Astrocyte of the cerebellum (primary cell): ENCODE data around the gene VGLL4.
"Not testable (repeated sequence)": the region's sequence is repeated elsewhere in the genome, so short reads cannot be mapped to it uniquely, and the experiment has no call there.

Experiments used
- DNase-seq: peaks from one replicate; pipeline ENCODE4 v3.0.0-alpha.2; 2011; ENCODE audit warnings: low read depth
- H3K4me3 ChIP-seq: 2 replicates; pipeline ENCODE4 v1.5.1; 2011; ENCODE audit warnings: mild to moderate bottlenecking, low read depth, low read length, moderate library complexity
- in situ Hi-C: cut with HindIII; loops from 2 replicates; pipeline ENCODE4 v1.10.0; 2017; ENCODE audit warnings: low sequenced_read_pairs
- TF ChIP-seq, protein P1 (sequence below): IDR thresholded peaks from 2 replicates; pipeline ENCODE4 v1.5.1; 2012; ENCODE audit warnings: low read length, low read depth, moderate library complexity, mild to moderate bottlenecking; ENCODE audit errors: missing control alignments

VGLL4 gene

DNA sequence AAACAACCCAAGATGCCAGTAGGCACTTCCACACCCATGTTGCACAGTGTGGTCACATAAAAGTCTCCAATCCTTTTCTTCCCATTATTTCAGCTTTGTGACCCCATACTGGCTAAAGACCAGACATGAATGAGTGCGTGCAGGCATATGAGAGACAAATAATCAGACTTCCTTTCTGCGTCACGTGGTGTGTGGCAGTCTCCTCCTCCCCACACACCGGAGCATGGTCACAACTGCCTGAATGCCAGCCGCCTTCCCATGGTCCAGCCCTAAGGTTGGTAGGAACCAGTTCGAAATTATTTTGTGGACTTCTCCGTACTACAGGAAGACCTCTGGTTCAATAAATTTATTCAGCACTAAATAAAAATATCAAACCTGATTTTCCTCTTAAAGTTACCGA is 65.5 kb downstream of the VGLL4 start:
- in situ Hi-C loops = no loop called here
- no peak for DNase-seq
- no peak overlapping the region for H3K4me3 ChIP-seq
- TF ChIP-seq, protein P1, sequence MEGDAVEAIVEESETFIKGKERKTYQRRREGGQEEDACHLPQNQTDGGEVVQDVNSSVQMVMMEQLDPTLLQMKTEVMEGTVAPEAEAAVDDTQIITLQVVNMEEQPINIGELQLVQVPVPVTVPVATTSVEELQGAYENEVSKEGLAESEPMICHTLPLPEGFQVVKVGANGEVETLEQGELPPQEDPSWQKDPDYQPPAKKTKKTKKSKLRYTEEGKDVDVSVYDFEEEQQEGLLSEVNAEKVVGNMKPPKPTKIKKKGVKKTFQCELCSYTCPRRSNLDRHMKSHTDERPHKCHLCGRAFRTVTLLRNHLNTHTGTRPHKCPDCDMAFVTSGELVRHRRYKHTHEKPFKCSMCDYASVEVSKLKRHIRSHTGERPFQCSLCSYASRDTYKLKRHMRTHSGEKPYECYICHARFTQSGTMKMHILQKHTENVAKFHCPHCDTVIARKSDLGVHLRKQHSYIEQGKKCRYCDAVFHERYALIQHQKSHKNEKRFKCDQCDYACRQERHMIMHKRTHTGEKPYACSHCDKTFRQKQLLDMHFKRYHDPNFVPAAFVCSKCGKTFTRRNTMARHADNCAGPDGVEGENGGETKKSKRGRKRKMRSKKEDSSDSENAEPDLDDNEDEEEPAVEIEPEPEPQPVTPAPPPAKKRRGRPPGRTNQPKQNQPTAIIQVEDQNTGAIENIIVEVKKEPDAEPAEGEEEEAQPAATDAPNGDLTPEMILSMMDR = no peak

DNA sequence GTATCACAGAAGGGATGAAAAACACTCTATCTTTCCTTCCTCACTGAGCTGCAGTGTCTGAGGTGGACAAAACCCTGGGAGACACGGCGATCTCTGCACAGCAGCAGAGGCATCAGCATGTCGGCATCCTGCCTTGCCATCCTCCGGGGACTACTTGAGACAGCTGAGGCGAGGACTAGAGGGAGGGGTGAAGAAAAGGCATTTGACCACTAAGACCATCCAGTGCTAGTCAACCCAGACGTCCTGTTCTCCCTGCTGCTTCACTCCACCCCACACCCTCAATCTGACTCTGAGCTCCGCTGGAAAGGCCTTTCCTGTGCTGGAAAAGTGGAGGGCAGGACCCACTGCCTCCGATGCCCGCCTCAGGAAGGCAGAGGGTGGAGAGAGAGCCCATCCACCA is 67.3 kb downstream of the VGLL4 start:
- in situ Hi-C loops = no loop called here
- TF ChIP-seq, protein P1 = no peak
- no peak for DNase-seq
- H3K4me3 ChIP-seq = no peak overlapping the region

DNA sequence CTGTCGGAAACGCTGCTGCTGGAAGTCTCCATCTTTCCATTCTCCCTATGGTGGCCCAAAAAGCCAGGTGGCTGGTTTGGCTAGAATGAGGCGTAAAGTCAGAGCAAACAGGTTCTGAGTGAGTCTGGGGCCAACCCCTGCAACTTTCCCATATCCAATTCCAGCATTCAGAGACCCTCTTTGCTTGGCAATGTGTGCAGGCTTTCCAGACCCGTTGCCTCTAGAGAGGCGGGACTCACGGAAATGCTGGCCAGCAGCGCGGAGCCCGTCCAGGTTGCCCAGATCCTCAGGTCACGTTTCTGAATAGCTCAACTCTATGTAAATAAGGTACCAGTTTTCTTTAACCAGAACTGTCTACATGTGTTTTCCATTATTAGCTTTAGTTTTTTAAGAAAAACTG is 68.0 kb downstream of the VGLL4 start:
- no peak for DNase-seq
- in situ Hi-C loops = no loop called here
- no peak overlapping the region for H3K4me3 ChIP-seq
- TF ChIP-seq, protein P1 = no peak

DNA sequence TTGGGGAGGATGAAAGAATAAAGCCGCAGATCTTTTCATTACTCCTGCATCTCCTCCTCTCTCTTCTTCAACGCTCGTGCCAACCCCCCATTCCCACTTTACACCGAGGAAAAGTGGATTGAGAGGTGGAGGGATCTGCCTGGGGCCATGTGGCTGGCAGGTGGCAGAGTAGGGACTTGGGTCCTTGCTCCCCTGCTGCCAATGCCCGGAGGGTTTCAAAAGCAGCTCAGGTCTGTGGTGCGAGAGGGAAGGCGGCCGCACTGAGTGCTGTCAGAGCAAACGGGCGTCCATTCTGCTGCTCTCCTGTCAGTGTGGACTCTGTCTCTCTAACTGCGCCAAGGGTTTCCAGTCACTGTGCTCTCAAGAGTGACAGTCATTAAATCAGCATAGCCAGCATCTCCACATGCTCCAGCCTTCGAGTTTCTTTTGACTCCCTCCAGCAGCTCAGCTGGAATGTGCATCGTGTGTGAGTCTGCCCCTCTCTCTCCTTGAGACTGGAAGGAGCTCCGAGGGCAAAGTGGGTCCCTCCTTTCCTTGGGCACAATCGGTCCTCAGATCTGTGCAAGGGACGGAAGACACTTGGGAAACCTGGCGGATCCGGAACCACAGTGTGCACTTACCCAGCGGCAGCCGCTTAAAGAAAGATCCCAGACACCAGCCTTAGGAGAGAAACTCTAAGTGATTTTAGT is 68.6 kb downstream of the VGLL4 start:
- H3K4me3 ChIP-seq = no peak overlapping the region
- no peak for DNase-seq
- in situ Hi-C loops = loop anchor here (5.0 to 25.0 kb wide), 2 partner anchors 72 to 188 kb away; no protein-coding TSS in a partner anchor
- TF ChIP-seq, protein P1 = no peak

DNA sequence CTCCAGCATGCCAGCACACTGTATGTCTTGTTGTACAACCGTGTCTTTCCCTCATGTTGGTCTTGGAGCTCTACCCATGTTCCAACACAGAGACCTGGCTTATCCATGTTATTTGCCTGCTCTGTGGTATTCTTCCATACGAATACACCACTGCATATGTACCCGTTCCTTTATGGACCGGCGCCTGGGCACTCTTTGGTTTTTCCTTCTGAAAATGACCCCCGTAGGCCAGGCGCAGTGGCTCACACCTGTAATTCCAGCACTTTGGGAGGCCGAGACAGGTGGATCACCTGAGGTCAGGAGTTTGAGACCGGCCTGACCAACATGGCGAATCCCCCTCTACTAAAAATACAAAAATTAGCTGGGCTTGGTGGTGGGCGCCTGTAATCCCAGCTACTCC is 71.1 kb downstream of the VGLL4 start:
- not testable (repeated sequence) for DNase-seq
- in situ Hi-C loops = loop anchor here (5.0 to 25.0 kb wide), 2 partner anchors 75 to 185 kb away; no protein-coding TSS in a partner anchor

DNA sequence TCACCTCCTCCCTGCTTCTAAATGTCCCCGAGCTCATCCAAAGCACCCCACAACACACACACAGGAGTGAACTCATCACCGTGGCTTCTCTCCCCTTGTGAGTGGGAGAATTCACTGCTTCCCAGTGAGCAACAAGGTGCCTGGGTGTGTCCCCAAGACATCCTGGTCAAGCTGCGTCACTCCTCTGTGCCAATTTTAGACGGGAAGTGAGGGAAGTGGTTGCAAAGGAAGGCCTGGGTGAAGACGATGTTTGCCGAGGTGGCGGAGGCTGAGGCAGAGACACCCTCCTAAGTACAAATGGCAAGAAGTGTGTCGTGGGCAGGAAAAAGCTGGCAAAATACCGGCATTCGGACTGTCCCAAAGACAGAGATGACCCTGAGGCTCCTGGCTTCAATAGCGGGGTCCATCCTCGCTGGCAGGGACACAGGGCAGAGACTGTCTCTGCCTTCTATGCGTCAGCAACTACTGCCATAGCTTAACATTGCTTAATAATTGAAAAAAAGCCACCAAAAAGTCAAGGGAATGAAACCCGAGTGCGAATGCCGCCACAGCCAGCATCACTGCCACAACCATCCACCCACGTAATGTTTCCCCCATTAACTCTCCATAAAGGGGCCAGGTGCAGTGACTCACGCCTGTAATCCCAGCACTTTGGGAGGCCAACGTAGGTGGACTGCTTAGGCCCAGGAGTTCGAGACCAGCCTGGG is 72.8 kb downstream of the VGLL4 start:
- DNase-seq = no peak
- TF ChIP-seq, protein P1 = no peak
- no peak overlapping the region for H3K4me3 ChIP-seq
- in situ Hi-C loops = loop anchor here (5.0 to 25.0 kb wide), 2 partner anchors 76 to 184 kb away; no protein-coding TSS in a partner anchor

More for the DNA sequence above, 71.1 kb downstream of the VGLL4 start:
- H3K4me3 ChIP-seq = not testable (repeated sequence)

DNA sequence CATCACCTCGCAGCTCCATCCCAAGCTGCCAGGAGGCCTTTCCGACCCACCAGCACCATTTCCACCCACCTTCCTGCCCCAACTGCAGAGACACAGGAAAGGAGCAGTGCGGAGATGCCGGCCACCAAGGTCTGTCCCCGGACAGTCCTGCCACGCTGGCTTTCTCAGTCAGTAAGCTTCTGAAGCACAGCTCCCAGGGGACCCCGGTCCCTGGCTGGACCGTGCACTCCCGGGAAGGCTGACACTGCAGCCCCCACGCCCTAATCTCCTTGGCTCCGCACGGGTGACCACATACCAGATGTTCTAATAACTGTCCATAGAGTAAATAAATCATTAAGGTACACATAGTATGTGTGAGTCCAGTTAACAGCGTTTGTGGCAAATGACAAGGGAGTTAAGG is 73.5 kb downstream of the VGLL4 start:
- no peak overlapping the region for H3K4me3 ChIP-seq
- TF ChIP-seq, protein P1 = no peak
- no peak for DNase-seq
- in situ Hi-C loops = loop anchor here (5.0 to 25.0 kb wide), 2 partner anchors 77 to 183 kb away; no protein-coding TSS in a partner anchor
